ENCODE measurements around the gene SMCP. TPM values are rescaled to one million over a fixed set of nuclear protein-coding genes. Genes with fewer than 3 reads are reported as not detected.

SMCP gene
- polyA plus RNA-seq, 1 donor from 2014 or later, result not detected

DNA sequence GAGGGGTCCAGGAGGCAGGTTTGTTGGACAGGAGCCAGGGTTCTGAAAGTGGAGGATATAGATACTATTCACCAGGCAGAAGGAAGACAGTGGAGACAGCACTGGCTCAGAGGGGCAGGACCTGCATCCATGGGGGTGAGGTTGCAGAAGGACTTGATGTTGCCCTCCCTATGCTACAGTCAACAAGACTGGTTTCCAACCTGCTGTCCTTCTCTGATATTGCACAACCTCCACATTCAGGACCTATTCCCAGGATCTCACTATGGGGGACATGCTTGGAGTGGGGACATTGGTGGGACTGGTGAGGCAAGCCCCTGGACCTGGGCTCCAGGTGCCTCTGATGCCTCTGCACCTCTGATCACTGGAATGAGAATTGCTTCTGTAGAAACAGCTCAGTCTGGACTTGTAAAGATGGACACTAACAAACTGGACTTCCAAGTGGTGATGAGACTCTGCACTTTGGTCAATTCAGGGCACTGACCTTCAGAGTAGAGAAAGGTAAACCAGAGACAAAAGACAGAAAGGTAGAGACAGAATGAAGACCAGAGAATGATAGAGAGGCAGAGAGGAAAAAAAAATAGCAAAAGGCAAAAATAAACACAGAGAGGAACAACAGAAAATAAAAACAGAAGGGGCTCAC is 1.6 kb downstream of the SMCP start:
- Histone ChIP-seq H3K36me3 (ENCODE audit: insufficient read depth, low read length) (no peaks in the 10 kb centered on the region), H3F3A (ENCODE audit: insufficient read depth, low read length, poor library complexity, severe bottlenecking) (no peaks in the 10 kb centered on the region), H2AFZ (ENCODE audit: low read depth, low read length) (no peak overlapping the region), H3K4me2 (ENCODE audit: low read length) (no peak overlapping the region), H3K9me2 (ENCODE audit: insufficient read depth, low read length) (no peaks in the 10 kb centered on the region), H3K27ac (ENCODE audit: low read length) (no peak overlapping the region), H3K79me2 (replicated peaks; ENCODE audit: insufficient read depth, low read length) (no peaks in the 10 kb centered on the region), H3K9ac (ENCODE audit: low read length) (no peak overlapping the region), H3K9me3 (ENCODE audit: low read length) (no peaks in the 10 kb centered on the region), H3K27me3 (ENCODE audit: insufficient read depth, low read depth, low read length) (no peaks in the 10 kb centered on the region), H4K20me1 (ENCODE audit: insufficient read depth) (no peaks in the 10 kb centered on the region), H3K4me3 (ENCODE audit: low read length) (no peak overlapping the region)
- no peak for TF ChIP-seq EP300 (conservative IDR thresholded peaks at IDR 0.05; ENCODE audit: poor library complexity, severe bottlenecking)

DNA sequence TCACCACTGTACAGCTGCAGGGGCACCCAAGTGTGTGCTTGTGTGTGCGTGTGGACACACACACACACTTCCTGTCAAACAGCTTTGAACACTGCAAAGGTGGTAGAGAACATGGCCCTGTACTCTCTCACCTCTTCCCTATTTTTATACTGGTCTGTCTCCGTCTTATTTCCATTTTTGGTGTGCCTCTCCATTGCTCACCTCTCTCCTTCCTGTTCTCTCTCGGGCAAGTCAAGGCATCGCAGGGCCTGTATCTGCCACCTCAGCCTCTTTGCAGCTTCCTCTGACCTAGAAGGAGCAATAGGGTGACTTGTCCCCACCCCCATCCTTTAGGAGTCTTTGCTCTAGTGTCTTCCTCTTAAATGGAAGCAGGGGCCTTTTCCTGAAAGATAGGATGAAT is 2.2 kb downstream of the SMCP start:
- no peaks in the 10 kb centered on the region for H3K27me3 ChIP-seq (ENCODE audit: insufficient read depth, low read depth, low read length)
- no peaks in the 10 kb centered on the region for H3K36me3 ChIP-seq (ENCODE audit: insufficient read depth, low read length)
- H3K4me3 ChIP-seq (ENCODE audit: low read length), result no peak overlapping the region

DNA sequence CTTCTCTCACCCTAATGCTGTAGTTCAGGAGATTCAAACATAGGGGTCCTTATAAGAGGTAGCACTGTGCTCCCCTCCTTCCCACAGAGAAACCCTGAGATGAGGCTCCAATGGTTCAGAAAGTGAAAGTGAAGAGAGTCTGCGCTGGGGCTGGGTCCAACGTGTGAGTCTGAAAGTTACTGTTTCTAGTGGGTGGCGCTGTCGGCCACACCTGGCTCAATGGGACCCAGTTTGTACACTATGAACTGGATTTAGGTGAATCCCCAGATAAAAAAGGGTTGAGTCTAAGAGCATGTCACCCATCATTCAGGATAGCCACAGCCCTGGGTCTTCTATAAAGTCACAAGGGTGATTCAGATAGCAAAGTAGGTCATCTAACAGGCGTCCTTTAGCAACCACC is 2.8 kb downstream of the SMCP start:
- Histone ChIP-seq H3K27me3 (ENCODE audit: insufficient read depth, low read depth, low read length) (no peaks in the 10 kb centered on the region), H3K9me3 (ENCODE audit: low read length) (no peaks in the 10 kb centered on the region), H4K20me1 (ENCODE audit: insufficient read depth) (no peaks in the 10 kb centered on the region), H2AFZ (ENCODE audit: low read depth, low read length) (no peak overlapping the region), H3K9me2 (ENCODE audit: insufficient read depth, low read length) (no peaks in the 10 kb centered on the region), H3K27ac (ENCODE audit: low read length) (no peak overlapping the region), H3K36me3 (ENCODE audit: insufficient read depth, low read length) (no peaks in the 10 kb centered on the region), H3K4me3 (ENCODE audit: low read length) (no peak overlapping the region), H3F3A (ENCODE audit: insufficient read depth, low read length, poor library complexity, severe bottlenecking) (no peaks in the 10 kb centered on the region), H3K9ac (ENCODE audit: low read length) (no peak overlapping the region), H3K4me2 (ENCODE audit: low read length) (no peak overlapping the region), H3K79me2 (replicated peaks; ENCODE audit: insufficient read depth, low read length) (no peaks in the 10 kb centered on the region)
- TF ChIP-seq MXI1 (conservative IDR thresholded peaks at IDR 0.05; ENCODE audit: poor library complexity, severe bottlenecking) (no peak), RAD21 (conservative IDR thresholded peaks at IDR 0.05) (no peak), POLR2AphosphoS5 (IDR thresholded peaks at IDR 0.05) (no peak)
- TF ChIP-seq, protein P1, sequence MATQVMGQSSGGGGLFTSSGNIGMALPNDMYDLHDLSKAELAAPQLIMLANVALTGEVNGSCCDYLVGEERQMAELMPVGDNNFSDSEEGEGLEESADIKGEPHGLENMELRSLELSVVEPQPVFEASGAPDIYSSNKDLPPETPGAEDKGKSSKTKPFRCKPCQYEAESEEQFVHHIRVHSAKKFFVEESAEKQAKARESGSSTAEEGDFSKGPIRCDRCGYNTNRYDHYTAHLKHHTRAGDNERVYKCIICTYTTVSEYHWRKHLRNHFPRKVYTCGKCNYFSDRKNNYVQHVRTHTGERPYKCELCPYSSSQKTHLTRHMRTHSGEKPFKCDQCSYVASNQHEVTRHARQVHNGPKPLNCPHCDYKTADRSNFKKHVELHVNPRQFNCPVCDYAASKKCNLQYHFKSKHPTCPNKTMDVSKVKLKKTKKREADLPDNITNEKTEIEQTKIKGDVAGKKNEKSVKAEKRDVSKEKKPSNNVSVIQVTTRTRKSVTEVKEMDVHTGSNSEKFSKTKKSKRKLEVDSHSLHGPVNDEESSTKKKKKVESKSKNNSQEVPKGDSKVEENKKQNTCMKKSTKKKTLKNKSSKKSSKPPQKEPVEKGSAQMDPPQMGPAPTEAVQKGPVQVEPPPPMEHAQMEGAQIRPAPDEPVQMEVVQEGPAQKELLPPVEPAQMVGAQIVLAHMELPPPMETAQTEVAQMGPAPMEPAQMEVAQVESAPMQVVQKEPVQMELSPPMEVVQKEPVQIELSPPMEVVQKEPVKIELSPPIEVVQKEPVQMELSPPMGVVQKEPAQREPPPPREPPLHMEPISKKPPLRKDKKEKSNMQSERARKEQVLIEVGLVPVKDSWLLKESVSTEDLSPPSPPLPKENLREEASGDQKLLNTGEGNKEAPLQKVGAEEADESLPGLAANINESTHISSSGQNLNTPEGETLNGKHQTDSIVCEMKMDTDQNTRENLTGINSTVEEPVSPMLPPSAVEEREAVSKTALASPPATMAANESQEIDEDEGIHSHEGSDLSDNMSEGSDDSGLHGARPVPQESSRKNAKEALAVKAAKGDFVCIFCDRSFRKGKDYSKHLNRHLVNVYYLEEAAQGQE (IDR thresholded peaks at IDR 0.05; ENCODE audit: borderline replicate concordance), result no peak
- TF ChIP-seq, protein P2, sequence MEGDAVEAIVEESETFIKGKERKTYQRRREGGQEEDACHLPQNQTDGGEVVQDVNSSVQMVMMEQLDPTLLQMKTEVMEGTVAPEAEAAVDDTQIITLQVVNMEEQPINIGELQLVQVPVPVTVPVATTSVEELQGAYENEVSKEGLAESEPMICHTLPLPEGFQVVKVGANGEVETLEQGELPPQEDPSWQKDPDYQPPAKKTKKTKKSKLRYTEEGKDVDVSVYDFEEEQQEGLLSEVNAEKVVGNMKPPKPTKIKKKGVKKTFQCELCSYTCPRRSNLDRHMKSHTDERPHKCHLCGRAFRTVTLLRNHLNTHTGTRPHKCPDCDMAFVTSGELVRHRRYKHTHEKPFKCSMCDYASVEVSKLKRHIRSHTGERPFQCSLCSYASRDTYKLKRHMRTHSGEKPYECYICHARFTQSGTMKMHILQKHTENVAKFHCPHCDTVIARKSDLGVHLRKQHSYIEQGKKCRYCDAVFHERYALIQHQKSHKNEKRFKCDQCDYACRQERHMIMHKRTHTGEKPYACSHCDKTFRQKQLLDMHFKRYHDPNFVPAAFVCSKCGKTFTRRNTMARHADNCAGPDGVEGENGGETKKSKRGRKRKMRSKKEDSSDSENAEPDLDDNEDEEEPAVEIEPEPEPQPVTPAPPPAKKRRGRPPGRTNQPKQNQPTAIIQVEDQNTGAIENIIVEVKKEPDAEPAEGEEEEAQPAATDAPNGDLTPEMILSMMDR (IDR thresholded peaks at IDR 0.05; ENCODE audit: poor library complexity, severe bottlenecking), result no peak

More for the DNA sequence above, 2.2 kb downstream of the SMCP start:
- TF ChIP-seq EZH2 (IDR thresholded peaks at IDR 0.05; ENCODE audit: borderline replicate concordance, insufficient read depth, low read length, poor library complexity, severe bottlenecking) (no peak), MXI1 (conservative IDR thresholded peaks at IDR 0.05; ENCODE audit: poor library complexity, severe bottlenecking) (no peak), RAD21 (conservative IDR thresholded peaks at IDR 0.05) (no peak), TAF1 (IDR thresholded peaks at IDR 0.05; ENCODE audit: low read depth) (no peak), SMC3 (conservative IDR thresholded peaks at IDR 0.05; ENCODE audit: poor library complexity) (no peak), EP300 (conservative IDR thresholded peaks at IDR 0.05; ENCODE audit: poor library complexity, severe bottlenecking) (no peak)
- TF ChIP-seq, protein P2 (IDR thresholded peaks at IDR 0.05; ENCODE audit: poor library complexity, severe bottlenecking), result no peak
- H3K9me3 ChIP-seq (ENCODE audit: low read length), result no peaks in the 10 kb centered on the region
- H3K27ac ChIP-seq (ENCODE audit: low read length), result no peak overlapping the region
- no peak overlapping the region for H3K4me2 ChIP-seq (ENCODE audit: low read length)
- H4K20me1 ChIP-seq (ENCODE audit: insufficient read depth), result no peaks in the 10 kb centered on the region
- no peak overlapping the region for H2AFZ ChIP-seq (ENCODE audit: low read depth, low read length)
- no peak overlapping the region for H3K9ac ChIP-seq (ENCODE audit: low read length)
- no peaks in the 10 kb centered on the region for H3K79me2 ChIP-seq (replicated peaks; ENCODE audit: insufficient read depth, low read length)
- no peaks in the 10 kb centered on the region for H3K9me2 ChIP-seq (ENCODE audit: insufficient read depth, low read length)
- no peaks in the 10 kb centered on the region for H3F3A ChIP-seq (ENCODE audit: insufficient read depth, low read length, poor library complexity, severe bottlenecking)
